HG03571 (cell line): ENCODE results near the gene LLGL2.
A peak's percentile ranks its signal among the peaks of the same experiment; 100 is the strongest.
"Not testable (repeated sequence)": the region's sequence is repeated elsewhere in the genome, so short reads cannot be mapped to it uniquely, and the experiment has no call there.

Source experiments
- ATAC-seq: cut with Tn5 transposase; IDR thresholded peaks from one replicate; pipeline ENCODE4 v1.9.1; 2021; ENCODE audit not compliant: unreplicated experiment

Gene LLGL2

DNA sequence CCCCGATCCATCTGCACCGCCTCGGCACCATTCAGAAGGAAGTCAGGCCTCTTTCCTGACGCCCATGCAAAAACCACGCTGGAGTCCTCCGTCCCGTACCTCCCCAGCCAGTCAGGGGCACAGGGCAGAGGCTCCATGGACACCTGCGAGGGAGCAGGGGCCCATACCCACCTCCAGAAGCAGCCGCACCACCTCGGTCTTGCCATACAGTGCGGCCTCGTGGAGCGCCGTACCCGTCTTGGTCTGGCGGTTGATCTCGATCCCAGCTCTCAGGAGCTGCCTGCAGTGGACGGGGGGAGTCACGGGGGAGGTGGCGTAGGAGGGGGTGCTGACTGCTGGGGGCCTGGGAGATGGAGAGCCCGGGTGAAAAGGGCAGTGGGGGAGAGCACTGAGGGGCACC is 19.4 kb upstream of the LLGL2 start:
- ATAC-seq, result no peak

DNA sequence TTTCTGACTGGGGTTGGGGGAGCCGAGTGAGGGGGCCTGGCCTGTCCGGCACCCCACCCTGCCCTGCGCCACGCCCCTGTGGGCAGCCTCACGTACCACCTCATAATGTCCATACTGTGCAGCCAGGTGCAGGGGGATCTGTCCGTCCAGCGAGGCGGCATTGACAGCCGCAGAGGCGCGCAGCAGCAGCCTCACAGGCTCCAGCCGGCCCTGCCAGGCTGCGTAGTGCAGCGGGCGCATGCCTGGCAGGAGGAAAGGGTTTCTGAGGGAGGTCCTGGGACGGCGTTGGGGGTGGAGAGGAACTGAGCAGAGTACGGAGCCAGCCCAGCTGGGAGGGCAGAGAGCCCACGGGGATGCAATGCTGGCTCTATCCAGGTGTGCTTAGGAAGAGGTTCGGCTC is 18.6 kb upstream of the LLGL2 start:
- ATAC-seq, result no peak

DNA sequence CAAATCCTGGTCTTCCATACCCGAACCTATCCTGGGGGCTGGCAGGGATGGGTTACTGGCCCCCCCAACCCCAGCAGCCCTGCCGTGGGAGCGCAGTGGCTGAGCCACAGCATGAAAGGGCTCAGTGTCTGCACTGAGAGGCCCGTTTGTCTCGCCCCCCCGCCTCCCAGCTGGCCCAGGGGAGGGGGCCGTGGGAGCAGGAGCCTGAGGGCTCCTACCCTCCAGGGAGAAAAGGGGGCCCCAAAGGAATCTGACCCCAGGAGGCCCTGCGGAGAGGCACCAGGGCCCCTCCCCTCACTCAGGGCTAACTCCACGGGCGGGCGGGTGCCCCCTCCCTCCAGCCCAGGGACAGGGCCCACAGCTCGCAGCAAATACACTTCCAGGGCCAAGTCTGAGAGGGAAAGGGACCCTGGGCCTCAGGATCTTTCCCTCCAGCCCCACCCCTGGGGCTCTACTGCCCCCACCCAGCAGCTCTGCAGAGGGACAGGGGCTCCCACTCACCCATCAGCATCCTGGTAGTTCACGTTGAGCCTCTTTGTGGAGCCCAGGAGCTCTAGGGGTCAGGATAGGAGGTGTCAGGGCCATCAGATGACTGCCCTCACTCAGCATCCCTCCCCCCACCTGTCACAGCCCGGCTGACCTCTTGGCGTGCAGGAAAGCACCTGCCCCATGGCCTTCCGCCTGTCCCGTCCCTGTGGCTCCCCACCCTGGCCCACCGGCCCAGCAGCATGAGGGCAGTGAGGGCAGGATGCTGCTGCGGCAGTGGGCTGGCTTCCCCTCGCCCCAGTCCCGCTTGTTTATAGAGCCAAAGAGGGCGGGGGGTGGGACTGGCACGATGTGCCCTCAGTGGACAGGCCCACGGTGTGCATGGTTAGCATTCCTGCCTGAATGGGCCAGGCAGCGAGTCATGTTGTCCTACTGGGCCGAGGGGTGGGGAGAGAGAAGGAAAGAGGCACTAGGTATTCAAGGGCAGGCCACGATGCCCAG is 17.5 kb upstream of the LLGL2 start:
- no peak for ATAC-seq

DNA sequence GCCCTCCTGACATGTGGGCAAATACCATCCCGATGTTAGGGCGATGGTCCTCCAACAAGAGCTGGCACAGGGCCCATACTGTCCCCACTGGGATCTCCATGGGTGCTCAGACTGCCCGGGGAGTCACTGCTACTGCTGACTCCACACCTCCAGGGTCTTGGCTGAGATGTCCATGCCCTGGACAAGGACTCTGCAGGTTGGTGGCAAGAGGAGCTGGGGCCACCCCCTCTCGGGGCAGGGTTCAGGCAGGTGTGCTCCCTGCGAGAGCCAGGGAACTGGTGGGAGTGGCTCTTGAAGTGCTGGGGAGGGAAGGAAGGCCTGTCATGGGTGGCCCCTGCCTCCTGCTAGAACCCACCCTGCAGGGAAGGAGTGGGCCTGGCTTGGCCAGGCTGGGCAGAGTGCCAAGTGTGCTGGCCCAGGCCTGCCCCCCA is 16.6 kb upstream of the LLGL2 start:
- no peak for ATAC-seq

DNA sequence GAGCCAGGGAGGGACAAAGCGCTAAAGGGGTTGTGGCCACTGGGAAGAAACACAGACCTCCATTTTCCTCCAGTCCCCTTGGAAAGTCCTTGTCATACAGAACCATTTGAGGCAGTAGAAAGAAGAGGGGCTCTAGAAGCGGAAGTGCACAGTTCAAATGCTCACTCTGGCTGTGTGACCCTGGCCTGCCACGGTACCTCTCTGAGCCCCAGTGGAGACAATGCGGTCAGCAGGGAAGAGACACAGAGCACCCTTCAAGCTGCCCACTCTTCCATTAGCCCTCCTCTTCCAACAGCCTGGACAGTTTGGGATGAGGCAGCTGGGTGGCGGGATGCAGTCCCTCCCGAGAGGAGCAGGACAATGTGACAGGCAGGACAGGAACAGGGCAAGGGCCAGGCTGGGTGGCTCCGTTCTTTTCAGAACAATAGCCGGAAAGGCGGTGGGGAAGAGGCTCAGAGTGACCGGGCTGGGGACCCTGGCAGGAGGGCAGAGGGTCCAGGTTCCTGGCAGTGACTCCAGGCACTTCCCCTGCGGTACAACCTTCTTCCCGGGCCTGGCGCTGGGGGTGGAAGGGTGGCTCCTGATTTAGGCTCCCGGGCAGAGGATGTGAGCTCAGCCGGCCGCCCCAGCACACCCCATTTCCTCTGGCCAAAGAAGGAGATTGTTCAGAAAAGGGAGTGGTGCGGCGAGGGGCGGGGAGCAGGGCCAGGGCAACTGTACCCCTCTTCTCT is 15.8 kb upstream of the LLGL2 start:
- no peak for ATAC-seq

DNA sequence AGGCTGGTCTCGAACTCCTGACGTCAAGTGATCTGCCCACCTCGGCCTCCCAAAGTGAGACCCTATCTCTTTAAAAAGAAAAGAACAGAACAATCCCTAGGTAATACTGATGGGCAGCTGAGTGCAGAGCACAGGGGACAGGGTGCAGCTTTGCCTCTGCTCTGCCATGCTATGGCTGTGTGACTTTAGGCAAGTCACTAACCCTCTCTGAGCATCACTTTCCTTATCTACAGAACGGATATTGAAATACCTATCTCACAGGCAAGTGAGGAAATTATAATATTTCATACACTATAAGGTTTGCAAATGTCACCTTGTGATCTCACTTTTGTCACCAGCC is 14.3 kb upstream of the LLGL2 start:
- ATAC-seq, result no peak

DNA sequence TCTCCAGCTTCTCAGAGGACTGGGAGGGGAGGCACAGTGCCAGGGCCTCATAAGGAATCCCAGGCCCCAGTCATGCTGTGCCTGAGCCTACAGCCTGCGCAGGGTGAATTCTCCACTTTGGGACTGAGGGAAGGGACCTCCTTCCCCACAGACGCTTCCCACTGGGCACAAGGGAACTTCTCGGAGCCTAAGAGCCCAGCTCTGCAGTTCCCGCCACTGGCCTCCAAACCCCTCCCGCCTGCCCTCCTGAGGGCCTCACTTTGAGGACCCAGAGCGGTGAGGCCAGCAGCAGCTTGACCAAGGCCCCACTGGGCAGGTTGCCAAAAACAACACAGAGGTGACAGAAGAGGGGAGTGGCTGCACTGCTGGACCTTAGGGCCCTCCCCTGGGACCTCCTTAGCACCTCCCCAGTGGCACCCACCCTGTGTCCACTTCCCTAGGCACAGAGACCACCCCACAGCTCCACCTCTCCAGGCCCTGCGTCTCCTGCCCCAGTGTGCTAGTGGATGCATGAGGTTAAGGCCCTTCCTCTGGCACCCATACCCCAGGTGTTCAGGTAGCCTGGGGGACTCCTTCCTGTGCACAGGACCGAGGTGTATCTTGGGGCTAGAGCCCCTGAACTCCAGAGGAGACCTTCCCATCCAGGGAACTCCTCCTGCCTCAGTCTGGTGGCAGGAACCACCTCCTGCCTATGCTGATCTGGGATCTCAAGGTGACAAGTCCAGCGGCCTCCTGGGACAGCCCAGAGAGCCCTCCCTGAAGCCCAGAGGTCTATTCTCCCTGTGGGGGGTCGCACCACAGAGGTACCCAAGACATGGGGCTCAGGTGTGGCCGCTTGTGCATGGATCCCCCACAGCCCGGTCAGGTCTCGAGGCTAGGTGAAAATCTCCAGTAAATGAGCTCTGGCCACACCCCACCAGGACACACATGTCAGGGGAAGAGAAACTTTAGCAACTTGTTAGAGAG is 13.6 kb upstream of the LLGL2 start:
- no peak for ATAC-seq

DNA sequence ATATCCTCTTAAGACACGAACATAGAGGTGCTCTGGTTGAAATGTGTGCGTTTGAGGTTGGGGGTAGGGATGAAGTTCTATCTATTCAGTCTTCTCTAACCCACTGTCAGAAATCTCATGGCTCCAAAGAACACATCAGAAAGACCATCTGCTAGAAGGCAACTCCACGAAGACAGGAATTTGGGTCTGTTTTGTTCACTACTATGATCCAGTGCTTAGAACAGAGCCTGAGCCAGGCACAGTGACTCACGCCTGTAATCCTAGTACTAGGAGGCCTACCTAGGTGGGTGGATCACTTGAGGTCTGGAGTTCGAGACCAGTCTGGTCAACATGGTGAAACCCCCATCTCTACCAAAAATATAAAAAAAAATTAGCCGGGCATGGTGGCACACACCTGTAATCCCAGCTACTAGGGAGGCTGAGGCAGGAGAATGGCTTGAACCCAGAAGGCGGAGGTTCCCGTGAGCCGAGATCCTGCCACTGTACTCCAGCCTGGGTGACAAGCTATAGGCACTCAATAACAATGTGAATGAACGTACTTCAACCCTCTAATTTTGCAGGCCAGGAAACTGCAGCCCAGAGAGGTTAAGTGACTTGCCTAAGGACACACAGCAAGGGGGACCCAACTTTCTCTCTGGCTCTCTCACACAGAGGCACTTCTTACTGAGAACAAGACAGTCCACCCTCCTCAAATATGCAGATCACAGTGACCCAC is 12.4 kb upstream of the LLGL2 start:
- ATAC-seq, result no peak

DNA sequence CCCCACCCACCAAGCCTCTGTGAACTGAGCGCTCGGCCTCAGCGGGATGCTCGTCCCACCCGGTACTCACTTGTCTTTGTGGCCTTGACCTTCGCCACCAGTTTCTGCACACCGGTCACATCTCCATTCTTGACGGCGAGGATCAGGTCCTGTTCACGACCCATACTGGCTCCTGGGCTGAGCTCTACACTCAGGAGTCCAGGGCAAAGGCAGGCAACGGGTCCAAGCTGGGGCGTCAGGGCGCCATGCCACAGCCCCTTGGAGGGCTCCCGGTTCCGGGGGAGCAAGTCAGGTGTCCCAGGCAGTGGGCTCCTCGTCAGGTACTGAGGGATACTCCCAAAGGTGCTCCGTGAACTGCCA is 11.9 kb upstream of the LLGL2 start:
- ATAC-seq, result no peak

DNA sequence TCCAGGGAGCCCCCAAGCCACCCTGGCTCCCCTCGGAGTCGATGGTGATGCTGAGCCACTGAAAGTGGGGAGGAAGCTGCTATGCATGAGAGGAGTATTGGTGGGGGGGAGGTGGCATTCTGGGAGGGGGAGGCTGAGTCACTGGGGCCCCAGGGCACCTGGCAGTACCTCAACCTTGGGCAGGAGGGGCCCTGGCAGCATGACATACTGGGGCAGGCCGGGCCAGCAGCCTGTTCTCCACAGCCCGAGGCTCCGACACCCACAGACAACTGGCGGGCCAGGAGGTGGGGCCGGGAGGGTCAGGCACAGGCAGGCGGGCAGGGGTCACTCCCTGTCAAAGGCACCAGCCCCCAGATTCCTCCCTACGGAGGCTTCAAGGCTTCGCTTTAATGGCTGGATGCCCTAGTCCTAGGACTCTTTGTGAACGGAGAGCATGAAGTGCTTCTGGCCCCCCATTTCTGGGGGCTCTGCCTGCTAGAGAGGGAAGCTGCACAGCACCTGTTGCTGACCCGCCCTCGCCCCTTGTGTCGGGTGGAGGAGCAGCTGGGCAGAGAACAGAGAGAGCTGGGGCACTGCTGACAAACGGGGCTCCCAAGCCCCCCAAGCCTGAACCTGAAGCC is 11.1 kb upstream of the LLGL2 start:
- no peak for ATAC-seq

DNA sequence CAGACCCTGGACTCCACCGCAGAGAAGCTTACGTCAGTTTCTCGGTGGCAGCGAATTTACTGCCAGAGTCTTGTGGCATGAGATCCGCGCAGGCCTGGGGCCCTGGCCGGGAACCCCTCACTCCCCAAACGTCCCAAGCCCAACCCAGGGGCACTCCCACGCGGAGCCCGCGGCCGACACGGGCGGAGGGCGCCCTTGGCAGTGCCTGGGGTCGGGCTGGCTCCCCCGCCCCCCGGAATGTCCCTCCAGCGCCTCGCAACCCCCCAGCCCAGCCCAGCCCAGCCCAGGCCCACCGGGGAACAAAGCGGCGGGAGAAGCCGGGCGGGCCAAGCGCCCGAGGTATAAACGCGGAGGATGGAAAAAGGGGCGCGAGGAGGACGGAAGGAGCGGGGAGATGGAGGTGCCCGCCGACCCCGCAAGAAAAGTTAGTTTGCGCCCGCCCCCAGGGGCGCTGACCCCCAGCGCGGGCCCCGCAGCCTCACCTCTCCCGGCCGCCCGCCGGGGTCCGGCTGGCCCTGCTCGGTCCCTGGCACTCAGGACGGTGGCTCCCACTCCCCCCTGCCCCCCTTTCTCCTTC is 10.5 kb upstream of the LLGL2 start:
- ATAC-seq, result no peak

DNA sequence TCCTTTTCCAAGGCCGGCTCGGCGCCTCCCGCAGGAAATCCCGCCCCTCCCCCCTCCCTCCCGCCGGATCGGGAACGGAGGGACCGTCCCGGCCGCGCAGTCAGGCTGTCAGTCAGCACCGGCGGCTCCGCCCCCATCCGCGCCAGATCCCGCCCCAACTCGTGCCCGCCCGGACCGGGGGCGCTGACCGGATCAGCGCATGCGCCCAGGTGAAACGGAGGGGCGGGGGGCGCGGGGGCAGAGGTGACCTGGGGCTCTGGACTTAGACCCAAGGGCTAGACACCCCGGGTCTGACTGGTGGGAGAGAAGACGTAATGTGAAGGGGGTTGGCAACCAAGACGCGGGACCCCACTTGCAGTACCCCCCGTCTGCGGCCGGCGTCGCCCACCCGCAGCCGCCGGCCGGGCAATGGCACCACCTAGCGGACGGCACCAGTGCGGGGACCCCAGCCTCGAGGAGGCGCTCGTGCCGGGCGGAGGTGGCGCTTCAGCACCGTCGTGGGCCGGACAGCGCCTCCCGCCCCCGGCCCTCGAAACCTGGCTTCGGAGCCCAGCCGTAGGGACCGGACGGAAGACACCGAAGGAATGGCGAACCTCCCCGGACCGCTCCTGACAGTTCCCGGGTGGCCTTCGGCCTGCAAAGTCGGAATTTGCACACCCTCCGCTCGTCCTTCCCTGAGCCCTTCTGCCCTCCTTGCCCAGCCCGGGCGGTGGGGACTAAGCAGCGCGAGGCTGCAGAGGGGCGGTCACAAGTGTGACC is 9.8 kb upstream of the LLGL2 start, which contains the start of gene CASKIN2:
Gene CASKIN2, minus strand, starts transcription at position 42 of the 759 bp plus-strand sequence. CDS start 1,733 bp downstream, outside the sequence.
- peak; percentile 34 for ATAC-seq

DNA sequence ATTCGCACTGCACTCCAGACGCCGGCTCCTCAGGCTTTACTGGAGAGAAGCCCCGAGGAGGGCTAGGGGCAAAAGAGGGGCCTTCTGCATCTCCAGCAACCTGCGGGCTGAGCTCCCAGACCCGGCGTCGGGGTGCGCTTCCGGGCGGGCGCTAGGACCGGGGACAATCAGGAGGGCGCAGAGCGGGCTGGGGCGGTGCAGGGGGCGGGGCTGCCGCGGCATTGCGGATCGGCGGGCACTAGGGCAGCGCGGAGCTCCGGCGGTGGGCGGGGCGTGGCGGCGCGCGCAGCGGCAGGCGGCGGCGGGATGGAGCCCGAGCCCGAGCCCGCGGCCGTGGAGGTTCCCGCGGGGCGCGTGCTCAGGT is 9.3 kb upstream of the LLGL2 start, which contains the start of gene TSEN54:
Gene TSEN54, plus strand, starts transcription at position 274 of the 364 bp plus-strand sequence. Its CDS starts 33 bp downstream, at position 307.
- ATAC-seq, result peak; percentile 58

DNA sequence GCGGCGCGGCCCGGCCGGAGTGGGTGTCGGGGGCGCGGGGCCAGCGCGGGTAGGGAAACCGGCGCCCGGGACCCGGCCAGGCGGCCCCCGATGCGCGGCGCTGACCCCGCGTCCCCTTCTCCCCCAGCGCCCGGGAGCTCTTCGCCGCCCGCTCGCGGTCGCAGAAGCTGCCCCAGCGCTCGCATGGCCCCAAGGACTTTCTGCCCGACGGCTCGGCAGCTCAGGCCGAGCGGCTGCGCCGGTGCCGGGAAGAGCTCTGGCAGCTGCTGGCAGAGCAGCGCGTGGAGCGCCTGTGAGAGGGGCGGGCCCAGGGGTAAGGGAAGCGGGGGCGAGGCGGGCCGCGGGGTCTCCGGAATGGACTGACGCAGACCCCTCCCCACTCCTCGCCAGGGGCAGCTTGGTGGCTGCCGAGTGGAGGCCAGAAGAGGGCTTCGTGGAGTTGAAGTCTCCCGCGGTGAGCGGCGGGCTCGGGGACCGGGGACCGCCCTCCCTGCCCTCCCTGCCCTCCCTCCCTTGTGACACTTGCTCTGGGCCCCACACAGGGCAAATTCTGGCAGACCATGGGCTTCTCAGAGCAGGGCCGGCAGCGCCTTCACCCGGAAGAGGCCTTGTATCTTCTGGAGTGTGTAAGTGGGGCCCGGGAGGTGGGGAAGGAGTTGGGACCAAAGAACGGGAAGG is 8.7 kb upstream of the LLGL2 start:
- peak; percentile 9 for ATAC-seq

DNA sequence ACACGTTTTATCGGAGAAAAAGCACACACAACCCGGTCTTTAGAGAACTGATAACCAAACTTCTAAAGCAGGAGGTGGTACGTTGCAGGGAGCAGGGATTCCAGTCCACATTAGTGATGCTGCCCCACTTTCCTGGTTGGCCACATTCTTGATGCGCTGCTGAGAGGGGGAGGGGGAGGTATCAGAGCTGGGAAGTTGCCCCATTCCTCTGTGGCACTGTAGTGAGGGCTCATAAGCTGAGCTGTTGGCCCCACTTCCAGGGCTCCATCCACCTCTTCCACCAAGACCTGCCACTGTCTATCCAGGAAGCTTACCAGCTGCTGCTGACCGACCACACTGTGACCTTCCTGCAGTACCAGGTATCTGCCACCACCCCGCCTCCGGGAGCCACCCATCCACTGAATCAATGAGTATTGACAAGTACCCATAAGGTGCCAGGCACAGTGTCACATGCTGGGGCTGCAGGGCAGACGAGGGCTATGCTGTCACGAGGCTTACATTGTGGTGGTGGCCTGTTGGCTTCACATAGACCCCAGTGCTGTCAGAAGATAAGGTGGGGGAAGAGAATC is 8.1 kb upstream of the LLGL2 start:
- no peak for ATAC-seq

DNA sequence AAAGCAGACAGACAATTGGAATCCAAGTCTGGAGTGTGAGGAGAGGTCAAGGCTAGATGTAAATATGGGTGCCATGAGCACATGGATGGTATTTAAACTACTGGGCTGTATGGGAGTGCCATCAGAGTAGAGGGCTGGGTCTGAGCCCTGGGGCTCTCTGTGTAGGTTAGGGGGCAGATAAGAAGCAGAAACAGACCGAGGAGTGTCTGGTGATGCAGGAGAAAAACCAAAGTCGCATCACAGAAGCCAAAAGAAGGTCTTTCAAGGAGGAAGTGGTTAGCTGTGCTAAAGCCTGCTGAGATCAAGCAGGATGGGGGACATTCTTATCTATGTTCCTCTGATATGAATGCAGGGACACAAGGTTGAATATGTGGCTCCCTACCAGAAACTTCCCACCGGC is 7.3 kb upstream of the LLGL2 start:
- no peak for ATAC-seq

DNA sequence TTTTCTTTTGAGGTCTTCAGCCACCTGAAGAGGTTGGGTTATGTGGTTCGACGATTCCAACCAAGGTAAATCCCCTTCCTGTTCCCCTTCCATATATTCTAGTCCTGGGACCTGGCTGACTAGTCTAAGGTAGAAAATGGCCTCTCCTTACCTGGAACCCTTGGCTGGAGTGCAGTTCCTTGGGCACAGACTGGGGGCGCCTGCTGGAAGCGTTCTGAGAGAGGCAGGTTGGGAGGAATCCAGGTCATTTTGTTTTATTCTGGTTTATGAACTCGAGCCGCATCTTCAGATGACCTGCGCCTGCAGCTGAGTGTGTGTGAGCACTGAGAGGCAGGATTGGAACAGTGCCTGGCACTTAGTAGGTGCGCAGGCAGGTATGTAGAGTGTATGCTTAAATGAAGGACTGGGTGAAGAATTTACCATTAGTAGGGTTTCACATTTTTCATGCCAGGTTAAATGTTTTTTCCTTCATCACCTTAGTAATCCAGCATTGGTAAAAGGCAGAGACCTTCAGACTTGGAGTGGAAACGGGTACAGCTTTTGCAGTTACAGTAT is 6.4 kb upstream of the LLGL2 start:
- no peak for ATAC-seq

DNA sequence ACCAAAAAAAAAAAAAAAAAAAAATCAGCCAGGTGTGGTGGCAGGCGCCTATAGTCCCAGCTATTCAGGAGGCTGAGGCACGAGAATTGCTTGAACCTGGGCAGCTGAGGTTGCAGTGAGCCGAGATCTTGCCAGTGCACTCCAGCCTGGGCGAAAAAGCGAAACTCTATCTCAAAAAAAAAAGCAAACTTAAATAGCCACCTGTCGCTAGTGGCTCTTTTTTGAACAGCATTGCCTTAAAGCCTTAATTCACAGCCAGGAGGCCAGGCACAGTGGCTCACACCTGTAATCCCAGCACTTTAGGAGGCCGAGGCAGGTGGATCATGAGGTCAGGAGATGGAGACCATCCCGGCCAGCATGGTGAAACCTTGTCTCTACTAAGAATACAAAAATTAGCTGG is 5.1 kb upstream of the LLGL2 start:
- ATAC-seq, result not testable (repeated sequence)
